ENCODE data around the gene MRS2.
"Not testable (repeated sequence)": the region's sequence is repeated elsewhere in the genome, so short reads cannot be mapped to it uniquely, and the experiment has no call there.

The MRS2 gene

GRCh38 chr6:24385536-24386269, 17.0 kb upstream of the MRS2 start:
- in situ Hi-C loops (cut with MboI; ENCODE audit: low sequenced_read_pairs), result loop anchor here (25.0 kb wide), 1 partner anchor 98 kb away; no protein-coding TSS in a partner anchor

DNA sequence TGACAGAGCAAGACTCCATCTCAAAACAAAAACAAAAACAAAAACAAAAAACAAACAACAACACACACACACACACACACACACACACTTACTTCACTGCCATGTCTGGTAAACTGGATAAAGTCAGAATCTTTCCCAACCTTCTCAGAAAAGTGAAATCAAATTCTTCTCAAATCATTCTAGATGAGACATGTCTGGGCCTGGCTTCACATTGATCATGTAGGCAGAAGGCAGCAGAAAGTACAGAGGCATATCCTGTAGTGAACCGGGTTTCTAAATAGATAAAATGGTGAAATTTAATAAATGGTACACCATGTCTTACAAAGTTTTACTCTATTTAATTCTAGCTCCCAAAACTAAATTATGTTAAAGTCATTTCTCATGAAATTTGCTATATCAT, 14.9 kb upstream of the MRS2 start:
- in situ Hi-C loops (cut with MboI; ENCODE audit: low sequenced_read_pairs), result loop anchor here (25.0 kb wide), 1 partner anchor 101 kb away; no protein-coding TSS in a partner anchor

- in situ Hi-C loops (cut with MboI; ENCODE audit: low sequenced_read_pairs), result loop anchor here (25.0 kb wide), 1 partner anchor 104 kb away; no protein-coding TSS in a partner anchor
These were observed 11.5 kb upstream of the MRS2 start for GRCh38 chr6:24391208-24391607.

DNA sequence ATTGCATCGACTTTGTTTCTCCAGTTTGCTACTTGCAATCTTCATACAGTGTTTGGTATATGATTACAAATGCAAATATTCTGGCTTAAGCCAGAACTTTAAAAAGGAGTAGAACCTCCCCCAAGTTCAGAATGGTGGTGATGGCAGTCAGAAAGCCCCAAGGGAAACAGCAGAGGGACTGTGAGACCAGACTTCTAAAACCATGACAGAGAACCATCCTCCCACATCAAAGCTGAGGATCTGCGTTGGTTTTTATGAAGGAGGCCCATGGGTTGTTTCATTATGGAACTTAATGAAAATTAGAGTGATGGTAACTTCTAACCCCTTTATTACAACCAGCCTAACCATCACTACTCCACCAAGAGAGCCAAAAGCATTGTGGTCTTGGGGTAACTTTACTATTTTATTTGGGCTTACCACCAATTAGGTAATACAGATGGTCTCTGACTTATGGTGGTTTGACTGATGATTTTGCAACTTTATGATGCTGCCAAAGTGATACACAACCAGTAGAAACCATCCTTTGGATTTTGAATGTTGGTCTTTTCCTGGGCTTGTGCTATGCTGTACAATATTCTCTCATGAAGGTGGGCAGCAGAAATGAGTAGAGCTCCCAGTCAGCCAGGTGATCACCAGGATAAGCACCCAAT, 10.9 kb upstream of the MRS2 start:
- in situ Hi-C loops (cut with MboI; ENCODE audit: low sequenced_read_pairs), result loop anchor here (25.0 kb wide), 1 partner anchor 105 kb away; no protein-coding TSS in a partner anchor

- in situ Hi-C loops (cut with MboI; ENCODE audit: low sequenced_read_pairs), result loop anchor here (25.0 kb wide), 1 partner anchor 107 kb away; no protein-coding TSS in a partner anchor
These were observed 8.5 kb upstream of the MRS2 start for GRCh38 chr6:24394061-24394779.

DNA sequence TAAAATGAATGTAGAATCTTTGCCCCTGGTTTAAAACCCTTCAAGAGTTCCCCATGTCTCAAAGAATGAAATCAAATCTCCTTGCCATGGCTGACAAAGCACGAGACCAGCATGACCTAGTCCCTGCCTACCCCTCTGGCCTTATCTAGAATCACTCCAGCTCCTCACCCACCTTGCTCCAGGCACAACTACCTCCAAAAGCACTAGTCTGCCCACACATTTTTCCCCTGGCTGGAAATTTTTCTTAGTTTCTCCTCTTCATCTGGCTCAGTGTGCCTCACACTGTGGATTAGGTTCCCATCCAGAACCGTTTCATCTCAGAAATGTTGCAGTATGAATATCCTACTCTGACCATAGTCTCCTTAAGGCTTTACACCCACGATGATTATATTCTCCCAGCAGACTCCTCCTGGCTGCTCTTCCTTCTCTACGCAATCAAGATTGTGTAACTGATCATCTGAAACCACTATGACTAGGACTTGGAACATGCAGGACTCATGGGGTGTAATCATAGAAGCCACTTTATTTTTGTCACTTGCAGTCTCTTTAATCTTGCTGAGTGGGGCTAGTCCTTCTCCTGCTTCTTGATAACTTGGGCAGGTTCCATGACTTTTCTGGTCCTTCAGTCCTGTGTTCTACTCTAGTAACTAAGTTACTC, 7.8 kb upstream of the MRS2 start:
- in situ Hi-C loops (cut with MboI; ENCODE audit: low sequenced_read_pairs), result loop anchor here (25.0 kb wide), 1 partner anchor 108 kb away; no protein-coding TSS in a partner anchor

- in situ Hi-C loops (cut with MboI; ENCODE audit: low sequenced_read_pairs), result loop anchor here (25.0 kb wide), 1 partner anchor 110 kb away; no protein-coding TSS in a partner anchor
These were observed 5.9 kb upstream of the MRS2 start for GRCh38 chr6:24396824-24397223.

DNA sequence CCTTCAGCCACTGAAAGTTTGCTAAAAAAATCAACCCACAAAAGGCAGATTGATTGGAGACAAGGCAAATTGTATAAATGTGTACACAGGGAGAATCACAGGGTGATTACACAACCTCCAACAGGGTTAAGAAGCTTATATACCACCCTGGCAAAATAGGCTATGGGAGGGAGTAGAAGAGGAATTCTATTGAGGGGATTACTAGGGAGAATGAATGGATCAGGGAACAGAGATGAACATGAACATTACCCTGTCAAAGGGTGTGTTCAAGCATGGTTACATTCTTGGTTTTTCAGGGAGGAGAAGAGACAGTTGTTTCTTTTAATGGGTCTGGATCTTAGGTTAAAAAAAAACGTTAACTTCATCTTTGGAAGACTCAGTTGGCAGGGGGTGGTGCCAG, 5.1 kb upstream of the MRS2 start:
- in situ Hi-C loops (cut with MboI; ENCODE audit: low sequenced_read_pairs), result loop anchor here (25.0 kb wide), 1 partner anchor 110 kb away; no protein-coding TSS in a partner anchor

- in situ Hi-C loops (cut with MboI; ENCODE audit: low sequenced_read_pairs), result not testable (repeated sequence)
These were observed 2.4 kb upstream of the MRS2 start for GRCh38 chr6:24400045-24401039.

DNA sequence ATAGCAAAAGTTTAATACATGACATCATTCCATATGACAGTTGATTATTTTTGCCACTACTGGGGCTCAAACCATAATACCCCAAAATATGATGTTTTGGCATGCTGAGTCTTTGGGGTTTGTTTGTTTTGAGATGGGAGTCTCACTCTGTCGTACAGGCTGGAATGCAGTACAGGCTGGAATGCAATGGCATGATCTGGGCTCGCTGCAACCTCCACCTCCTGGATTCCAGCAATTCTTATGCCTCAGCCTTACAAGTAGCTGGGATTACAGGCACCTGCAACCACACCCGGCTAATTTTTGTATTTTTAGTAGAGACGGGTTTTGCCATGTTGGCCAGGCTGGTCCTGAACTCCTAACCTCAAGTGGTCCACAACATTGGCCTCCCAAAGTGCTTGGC, 1.3 kb upstream of the MRS2 start:
- in situ Hi-C loops (cut with MboI; ENCODE audit: low sequenced_read_pairs), result no loop called here

GRCh38 chr6:24403501-24403824, 727 bp downstream of the MRS2 start:
- in situ Hi-C loops (cut with MboI; ENCODE audit: low sequenced_read_pairs), result no loop called here

DNA sequence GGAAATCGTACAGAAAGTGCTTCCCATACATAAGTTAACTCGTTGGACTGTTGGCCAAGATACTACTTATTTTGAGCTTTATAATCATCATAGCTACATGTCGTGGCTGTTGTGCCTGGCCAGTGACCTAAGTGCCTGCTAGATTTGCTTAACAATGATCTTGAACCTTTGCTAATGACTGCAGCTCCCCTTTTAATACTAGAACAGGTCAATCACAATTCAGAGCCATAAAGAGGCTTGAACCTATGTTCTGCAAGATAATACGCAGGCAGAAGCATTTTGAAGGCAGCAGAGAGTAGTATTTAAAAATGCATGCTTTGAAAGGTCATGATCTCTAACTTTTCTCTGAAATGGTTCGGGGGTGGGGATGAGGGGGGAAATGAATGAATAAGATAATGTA, 2.5 kb downstream of the MRS2 start:
- in situ Hi-C loops (cut with MboI; ENCODE audit: low sequenced_read_pairs), result no loop called here

GRCh38 chr6:24408719-24409410, 6.1 kb downstream of the MRS2 start:
- in situ Hi-C loops (cut with MboI; ENCODE audit: low sequenced_read_pairs), result no loop called here

DNA sequence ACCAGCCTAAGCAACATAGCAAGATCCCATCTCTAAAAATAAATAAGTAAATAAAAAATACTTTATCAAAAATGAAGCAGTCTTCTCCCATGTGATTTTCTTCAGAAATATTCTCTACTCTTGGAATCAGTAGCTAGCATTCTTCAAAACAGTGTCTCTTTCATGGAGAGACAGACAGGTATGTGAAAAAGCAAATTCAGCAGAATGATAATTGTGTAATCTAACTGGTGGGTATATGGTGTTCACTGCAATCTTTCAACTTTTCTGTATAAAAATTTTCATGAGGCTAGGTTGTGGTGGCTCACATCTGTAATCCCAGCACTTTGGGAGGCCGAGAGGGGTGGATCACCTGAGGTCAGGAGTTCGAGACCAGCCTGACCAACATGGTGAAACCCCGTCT, 7.9 kb downstream of the MRS2 start:
- in situ Hi-C loops (cut with MboI; ENCODE audit: low sequenced_read_pairs), result no loop called here

- in situ Hi-C loops (cut with MboI; ENCODE audit: low sequenced_read_pairs), result no loop called here
These were observed 9.6 kb downstream of the MRS2 start for GRCh38 chr6:24412294-24412693.

DNA sequence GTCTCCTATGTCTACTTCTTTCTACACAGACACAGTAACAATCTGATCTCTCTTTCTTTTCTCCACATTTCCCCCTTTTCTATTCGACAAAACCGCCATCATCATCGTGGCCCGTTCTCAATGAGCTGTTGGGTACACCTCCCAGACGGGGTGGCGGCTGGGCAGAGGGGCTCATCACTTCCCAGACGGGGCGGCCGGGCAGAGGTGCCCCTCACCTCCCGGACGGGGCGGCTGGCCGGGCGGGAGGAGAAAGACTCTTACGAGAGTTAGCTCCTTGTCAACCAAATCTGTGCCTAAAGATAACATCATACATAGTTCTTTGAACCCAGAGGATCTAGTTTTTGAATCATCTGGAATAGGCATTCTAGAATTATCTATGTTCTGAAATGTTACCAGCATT, 11.8 kb downstream of the MRS2 start:
- in situ Hi-C loops (cut with MboI; ENCODE audit: low sequenced_read_pairs), result not testable (repeated sequence)

DNA sequence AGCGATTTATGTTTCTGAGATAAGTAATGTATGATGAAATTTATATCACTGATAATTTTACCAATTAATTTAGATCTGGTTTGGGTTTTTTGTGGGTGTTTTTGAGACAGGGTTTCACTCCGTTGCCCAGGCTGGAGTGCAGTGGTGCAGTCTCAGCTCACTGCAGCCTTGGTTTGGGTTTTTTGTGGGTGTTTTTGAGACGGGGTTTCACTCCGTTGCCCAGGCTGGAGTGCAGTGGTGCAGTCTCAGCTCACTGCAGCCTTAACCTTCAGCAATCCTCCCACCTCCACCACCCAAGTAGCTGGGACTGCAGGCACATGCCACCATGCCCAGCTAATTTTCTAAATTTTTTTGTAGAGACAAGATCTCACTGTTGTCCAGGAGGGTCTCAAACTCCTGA, 13.0 kb downstream of the MRS2 start:
- in situ Hi-C loops (cut with MboI; ENCODE audit: low sequenced_read_pairs), result no loop called here

- in situ Hi-C loops (cut with MboI; ENCODE audit: low sequenced_read_pairs), result no loop called here
These were observed 16.8 kb downstream of the MRS2 start for GRCh38 chr6:24419526-24419925.

- in situ Hi-C loops (cut with MboI; ENCODE audit: low sequenced_read_pairs), result no loop called here
These were observed 22.4 kb downstream of the MRS2 start for GRCh38 chr6:24425091-24425490.

Data from hTERT RPE-1 (cell line).